ENCODE results near the gene MYF5.

MYF5 gene

DNA sequence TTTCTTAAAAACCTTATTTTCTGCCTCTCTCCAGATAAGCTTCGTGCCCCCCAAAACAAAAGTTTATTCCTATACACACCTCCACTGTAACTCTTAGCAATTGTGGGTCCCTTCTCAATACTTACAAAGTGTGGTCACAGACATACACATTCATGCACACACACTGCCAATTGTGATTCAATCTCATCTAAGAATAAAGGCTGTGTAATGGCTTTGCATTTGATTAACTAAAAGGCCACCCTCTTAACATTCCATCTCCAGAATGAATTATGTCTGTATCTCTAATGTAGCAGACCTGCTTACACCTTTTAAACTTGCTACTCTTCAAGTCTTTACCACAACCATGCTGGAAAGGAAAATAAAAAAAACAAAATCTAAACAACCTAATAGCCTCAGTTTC, 49.5 kb downstream of the MYF5 start:
- no peak for DNase-seq (ENCODE audit: low read depth)

DNA sequence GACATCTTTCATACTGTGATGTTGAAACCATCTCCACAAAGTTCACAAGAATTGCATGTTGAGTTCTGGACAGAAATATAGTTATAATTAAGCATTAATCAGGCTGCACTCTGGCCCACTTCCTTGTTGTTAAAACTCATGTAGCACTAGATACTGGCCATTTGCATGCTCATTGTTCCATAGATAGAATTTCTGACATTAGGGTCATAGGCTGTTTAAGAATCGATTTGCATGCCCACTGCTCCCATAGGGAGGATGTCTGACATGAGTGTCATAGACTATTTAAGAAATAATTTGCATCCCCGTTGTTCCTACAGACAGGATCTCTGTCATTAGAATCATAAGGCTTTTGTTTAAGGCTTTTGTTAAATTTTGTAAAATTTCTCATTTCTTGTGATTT, 50.2 kb downstream of the MYF5 start:
- no peak for DNase-seq (ENCODE audit: low read depth)
